Spleen (tissue), 11 donors: ENCODE measurements around the gene GAL3ST2. TPM values are rescaled to one million over a fixed set of nuclear protein-coding genes. Genes with fewer than 3 reads are reported as not detected.

Experiments used
- DNase-seq: peaks from one replicate; pipeline ENCODE4 v3.0.0-alpha.2; 2020
- H3K27ac ChIP-seq, 8 donors: fragments of 200-600 bp; sonication (generic) in 7 of 8; 1 replicate in 4 of 8; 2 replicates in 4 of 8; pipeline versions ENCODE4 v1.5.0 to v1.8.0; 2016 to 2021; ENCODE audit warnings: inconsistent platforms in 4 of 8, mild to moderate bottlenecking in 4 of 8, moderate library complexity in 1 of 8
- H3K27me3 ChIP-seq, 7 donors: fragments of 200-600 bp; sonication (generic) in 6 of 7; replicated peaks in 1 of 7; 1 replicate in 4 of 7; 2 replicates in 3 of 7; pipeline versions ENCODE4 v1.5.0 to v1.8.0; 2016 to 2021; ENCODE audit warnings: inconsistent platforms in 3 of 7, mild to moderate bottlenecking in 1 of 7
- H3K36me3 ChIP-seq, 6 donors: fragments of 200-600 bp; sonication (generic) in 5 of 6; 1 replicate in 4 of 6; 2 replicates in 2 of 6; pipeline versions ENCODE4 v1.5.0 to v1.8.0; 2016 to 2021; ENCODE audit warnings: inconsistent platforms in 2 of 6
- H3K4me1 ChIP-seq, 6 donors: fragments of 200-600 bp; sonication (generic) in 5 of 6; 1 replicate in 3 of 6; 2 replicates in 3 of 6; pipeline versions ENCODE4 v1.5.0 to v1.8.0; 2016 to 2021; ENCODE audit warnings: inconsistent platforms in 3 of 6
- H3K4me3 ChIP-seq, 8 donors: fragments of 200-600 bp; sonication (generic) in 7 of 8; 1 replicate in 4 of 8; 2 replicates in 4 of 8; pipeline versions ENCODE4 v1.5.0 to v1.8.0; 2016 to 2021; ENCODE audit warnings: inconsistent platforms in 4 of 8, mild to moderate bottlenecking in 4 of 8, moderate library complexity in 2 of 8
- H3K9me3 ChIP-seq, 8 donors: fragments of 200-600 bp; sonication (generic) in 7 of 8; 1 replicate in 4 of 8; 2 replicates in 4 of 8; pipeline versions ENCODE4 v1.5.0 to v1.8.0; 2016 to 2021; ENCODE audit warnings: inconsistent platforms in 4 of 8
- POLR2A ChIP-seq, 3 donors: fragments of 450-650 bp; IDR thresholded peaks; one replicate each; pipeline ENCODE4 v1.5.1; 2017; ENCODE audit warnings: antibody characterized with exemption in 3 of 3, mild to moderate bottlenecking in 1 of 3
- POLR2AphosphoS5 ChIP-seq, 3 donors: sonication (generic); formaldehyde crosslinking; IDR thresholded peaks; one replicate each; pipeline ENCODE4 v1.5.1; 2017; ENCODE audit warnings: antibody characterized with exemption in 3 of 3
- WGBS, 5 donors: extraction: QIAGEN DNeasy Blood & Tissue Kit in 3 of 5; methylation state at CpG; one replicate each; pipeline versions ENCODE4 v1.1.5 to v1.1.7; 2013 to 2018; 5-methylcytosine and 5-hydroxymethylcytosine counted together
- intact Hi-C: fragments of 100-400 bp; cut with DNase I; formaldehyde crosslinking; loops from one replicate; pipeline ENCODE4 v1.15.0; 2023; ENCODE audit warnings: low total_unique reads
- polyA plus RNA-seq, 3 donors: library from polyadenylated mRNA; stranded (reverse); fragments of 200-250 nt; gene quantifications; one replicate each; pipeline ENCODE4 v1.2.1, GENCODE V29; 2013
- total RNA-seq, 7 donors: library from RNA; depleted of rRNA in 3 of 7; stranded (reverse); fragments of >200 nt in 3 of 7; fragmentation: NEBNext Ultra II Directional in 4 of 7; extraction: Animal tissue kit (Norgen Biotek cat#: 25700) in 4 of 7; gene quantifications; one replicate each; pipeline versions ENCODE4 v1.1.0 to v1.2.1, GENCODE V29; 2016 to 2021
- TF ChIP-seq, protein P1 (sequence below), 11 experiments: fragments of 200-600 bp in 7 of 11; fragments of 450-650 bp in 4 of 11; sonication (generic) in 4 of 11; IDR thresholded peaks in 8 of 11; conservative IDR thresholded peaks in 3 of 11; 1 replicate in 7 of 11; 2 replicates in 4 of 11; pipeline versions ENCODE4 v1.4.0 to v1.8.0; 2016 to 2021; ENCODE audit warnings: antibody characterized with exemption in 11 of 11, inconsistent platforms in 4 of 11, mild to moderate bottlenecking in 1 of 11
- donor health status: healthy with polysubstance abuse.
- donor health status: DM: no; HTN: no; CAD: no; lungs with moderate emphysema.
- donor health status: DM: no; HTN: no; CAD: no.
- donor health status: Bipolar disorder and iron deficiency.
- donor health status: healthy.
- donor health status: DM: no; HTN: no; CAD: no.
- donor health status: DM: yes; HTN: yes; CAD: no.

GAL3ST2 gene
- total and polyA plus RNA-seq, 10 donors = 0.25 to 0.85 TPM; not detected in 8

DNA sequence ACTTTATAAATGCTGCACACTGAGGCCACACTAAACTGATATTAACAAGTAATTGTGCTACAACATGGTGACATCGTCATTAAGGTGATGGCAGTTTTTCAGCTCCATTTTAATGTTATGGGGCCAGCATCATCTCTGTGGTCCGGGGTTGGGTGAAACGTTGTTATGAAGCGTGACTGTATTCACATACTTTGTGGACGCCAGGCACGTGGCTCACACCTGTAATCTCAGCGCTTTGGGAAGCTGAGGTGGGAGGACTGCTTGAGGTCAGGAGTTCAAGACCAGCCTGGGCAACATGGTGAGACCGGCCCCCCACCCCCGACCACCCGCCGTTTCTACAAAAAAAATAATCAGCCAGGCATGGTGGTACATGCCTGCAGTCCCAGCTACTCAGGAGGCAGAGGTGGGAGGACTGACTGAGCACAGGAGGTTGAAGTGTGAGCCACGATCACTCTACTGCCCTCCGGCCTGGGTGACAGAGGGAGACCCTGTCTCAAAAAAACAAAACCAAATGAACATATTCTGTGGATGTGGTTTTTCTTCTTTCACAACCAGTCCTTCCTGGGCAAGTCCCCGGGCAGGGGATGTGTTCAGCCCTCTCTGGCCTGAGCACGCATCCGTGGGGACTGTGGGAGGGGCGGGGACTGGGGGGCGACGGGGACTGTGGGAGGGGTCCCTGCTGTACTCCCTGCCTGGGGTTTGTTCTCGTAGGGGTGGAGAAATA, 12.9 kb upstream of the GAL3ST2 start:
- intact Hi-C loops = no loop called here
- 56 to 80% (median 66%) methylated on average over 20 of the region's 20 CpGs for WGBS, 5 donors
- peak; percentile 72 for DNase-seq
- H3K4me3 ChIP-seq = peak overlapping the region in 1 of 8 donors; percentile 52
- H3K36me3 ChIP-seq = peaks cover 0 to 48% (median 2%) of the 10 kb centered on the region in 6 donors
- H3K4me1 ChIP-seq = peaks cover 0 to 35% (median 13%) of the 10 kb centered on the region in 6 donors
- H3K9me3 ChIP-seq = peaks cover 0 to 6% (median 4%) of the 10 kb centered on the region in 8 donors
- TF ChIP-seq POLR2AphosphoS5 (IDR thresholded peaks at IDR 0.05) (no peak), POLR2A (IDR thresholded peaks at IDR 0.05) (no peak)
- TF ChIP-seq, protein P1, sequence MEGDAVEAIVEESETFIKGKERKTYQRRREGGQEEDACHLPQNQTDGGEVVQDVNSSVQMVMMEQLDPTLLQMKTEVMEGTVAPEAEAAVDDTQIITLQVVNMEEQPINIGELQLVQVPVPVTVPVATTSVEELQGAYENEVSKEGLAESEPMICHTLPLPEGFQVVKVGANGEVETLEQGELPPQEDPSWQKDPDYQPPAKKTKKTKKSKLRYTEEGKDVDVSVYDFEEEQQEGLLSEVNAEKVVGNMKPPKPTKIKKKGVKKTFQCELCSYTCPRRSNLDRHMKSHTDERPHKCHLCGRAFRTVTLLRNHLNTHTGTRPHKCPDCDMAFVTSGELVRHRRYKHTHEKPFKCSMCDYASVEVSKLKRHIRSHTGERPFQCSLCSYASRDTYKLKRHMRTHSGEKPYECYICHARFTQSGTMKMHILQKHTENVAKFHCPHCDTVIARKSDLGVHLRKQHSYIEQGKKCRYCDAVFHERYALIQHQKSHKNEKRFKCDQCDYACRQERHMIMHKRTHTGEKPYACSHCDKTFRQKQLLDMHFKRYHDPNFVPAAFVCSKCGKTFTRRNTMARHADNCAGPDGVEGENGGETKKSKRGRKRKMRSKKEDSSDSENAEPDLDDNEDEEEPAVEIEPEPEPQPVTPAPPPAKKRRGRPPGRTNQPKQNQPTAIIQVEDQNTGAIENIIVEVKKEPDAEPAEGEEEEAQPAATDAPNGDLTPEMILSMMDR (IDR thresholded peaks at IDR 0.05 in 8 of 11, conservative IDR thresholded peaks at IDR 0.05 in 3 of 11) = no peak
- H3K27me3 ChIP-seq = no peaks in the 10 kb centered on the region
- H3K27ac ChIP-seq = peak overlapping the region in 6 of 8 donors; percentile 17 to 81 (median 67)

- intact Hi-C loops = no loop called here
- Histone ChIP-seq H3K4me1 (peaks cover 0 to 35% (median 11%) of the 10 kb centered on the region in 6 donors), H3K36me3 (peaks cover 0 to 39% (median 0%) of the 10 kb centered on the region in 6 donors), H3K27me3 (no peaks in the 10 kb centered on the region), H3K9me3 (peaks cover 0 to 6% (median 4%) of the 10 kb centered on the region in 8 donors), H3K4me3 (no peak overlapping the region), H3K27ac (peak overlapping the region in 2 of 8 donors; percentile 69 to 81)
- TF ChIP-seq POLR2A (IDR thresholded peaks at IDR 0.05) = no peak
- TF ChIP-seq, protein P1 (IDR thresholded peaks at IDR 0.05 in 8 of 11, conservative IDR thresholded peaks at IDR 0.05 in 3 of 11) = no peak
- 80 to 86% (median 83%) methylated on average over 19 to 27 of the region's 27 CpGs for WGBS, 5 donors
- DNase-seq = peak; percentile 74
These were observed 12.1 kb upstream of the GAL3ST2 start for GRCh38 chr2:241764275-241765241.

GRCh38 chr2:241767464-241768250, 9.0 kb upstream of the GAL3ST2 start:
- peaks cover 0 to 40% (median 20%) of the 10 kb centered on the region in 6 donors for H3K4me1 ChIP-seq
- no peaks in the 10 kb centered on the region for H3K9me3 ChIP-seq
- WGBS, 5 donors = 89 to 97% (median 92%) methylated on average over 25 to 37 of the region's 37 CpGs
- H3K27ac ChIP-seq = no peak overlapping the region
- intact Hi-C loops = no loop called here
- peaks cover 0 to 20% (median 0%) of the 10 kb centered on the region in 6 donors for H3K36me3 ChIP-seq
- TF ChIP-seq POLR2AphosphoS5 (IDR thresholded peaks at IDR 0.05) = peak in 1 of 3 donors; percentile 44
- TF ChIP-seq POLR2A (IDR thresholded peaks at IDR 0.05) = no peak
- H3K4me3 ChIP-seq = no peak overlapping the region
- peaks cover 0 to 7% (median 0%) of the 10 kb centered on the region in 7 donors for H3K27me3 ChIP-seq
- DNase-seq = peak; percentile 73

DNA sequence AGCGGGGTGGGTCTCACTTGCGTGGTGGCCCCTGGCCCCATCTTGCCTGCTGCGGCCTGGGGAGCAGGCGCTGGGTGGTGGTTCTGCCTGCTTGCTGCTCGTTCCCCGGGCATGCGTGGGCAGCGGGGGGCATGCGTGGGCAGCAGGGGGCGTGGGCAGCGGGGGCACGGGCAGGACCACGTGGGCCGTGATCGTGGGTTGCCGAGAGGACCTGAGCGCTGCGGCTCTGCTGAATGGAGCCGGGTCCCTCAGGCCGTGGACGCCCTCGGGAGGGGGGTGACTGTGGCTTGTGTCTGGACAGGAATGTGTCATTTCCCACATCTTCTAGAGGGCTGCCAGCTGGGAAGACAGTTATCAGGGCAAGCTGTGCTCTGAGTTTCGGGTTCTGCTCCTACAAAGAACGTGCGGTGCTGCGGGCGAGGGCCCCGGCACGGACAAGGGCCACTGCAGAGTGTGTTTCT, 8.3 kb upstream of the GAL3ST2 start:
- intact Hi-C loops = no loop called here
- H3K4me3 ChIP-seq = no peak overlapping the region
- WGBS, 5 donors = 83 to 91% (median 84%) methylated on average over 13 to 29 of the region's 29 CpGs

More for the DNA sequence above, 8.3 kb upstream of the GAL3ST2 start:
- H3K9me3 ChIP-seq = no peaks in the 10 kb centered on the region
- H3K4me1 ChIP-seq = peaks cover 0 to 40% (median 22%) of the 10 kb centered on the region in 6 donors
- no peak overlapping the region for H3K27ac ChIP-seq
- TF ChIP-seq POLR2AphosphoS5 (IDR thresholded peaks at IDR 0.05) = peak in 1 of 3 donors; percentile 8
- TF ChIP-seq, protein P1 (IDR thresholded peaks at IDR 0.05 in 8 of 11, conservative IDR thresholded peaks at IDR 0.05 in 3 of 11) = no peak
- TF ChIP-seq POLR2A (IDR thresholded peaks at IDR 0.05) = no peak
- peak; percentile 70 for DNase-seq
- peaks cover 0 to 13% (median 0%) of the 10 kb centered on the region in 7 donors for H3K27me3 ChIP-seq
- H3K36me3 ChIP-seq = peaks cover 0 to 20% (median 0%) of the 10 kb centered on the region in 6 donors
